HPDE6-E6E7 (cell line): Measurements from ENCODE around the gene RNF39.

Source experiments
- DNase-seq: peaks from one replicate; pipeline ENCODE4 v3.0.0; 2011; ENCODE audit warnings: missing footprints; ENCODE audit errors: extremely low spot score

The RNF39 gene

DNA sequence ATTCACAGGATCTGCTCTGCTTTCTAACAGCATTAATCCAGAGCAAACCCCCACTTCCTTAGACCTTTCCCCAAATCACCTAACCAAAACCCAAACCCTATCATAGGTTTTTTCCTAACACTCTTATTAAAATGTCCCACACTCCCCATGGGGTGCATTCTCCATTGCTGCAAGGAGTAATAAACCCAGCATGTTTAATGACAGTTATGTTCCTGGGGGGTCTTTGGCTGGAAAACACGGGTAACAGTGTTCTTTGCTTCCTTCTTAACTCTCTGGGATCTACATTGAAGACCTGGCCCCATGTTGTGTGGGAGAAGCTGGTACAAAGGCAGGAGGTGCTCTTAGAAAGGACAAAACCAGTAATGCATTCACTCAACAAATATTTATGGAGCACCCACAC, 21.3 kb upstream of the RNF39 start:
- no peak for DNase-seq

DNA sequence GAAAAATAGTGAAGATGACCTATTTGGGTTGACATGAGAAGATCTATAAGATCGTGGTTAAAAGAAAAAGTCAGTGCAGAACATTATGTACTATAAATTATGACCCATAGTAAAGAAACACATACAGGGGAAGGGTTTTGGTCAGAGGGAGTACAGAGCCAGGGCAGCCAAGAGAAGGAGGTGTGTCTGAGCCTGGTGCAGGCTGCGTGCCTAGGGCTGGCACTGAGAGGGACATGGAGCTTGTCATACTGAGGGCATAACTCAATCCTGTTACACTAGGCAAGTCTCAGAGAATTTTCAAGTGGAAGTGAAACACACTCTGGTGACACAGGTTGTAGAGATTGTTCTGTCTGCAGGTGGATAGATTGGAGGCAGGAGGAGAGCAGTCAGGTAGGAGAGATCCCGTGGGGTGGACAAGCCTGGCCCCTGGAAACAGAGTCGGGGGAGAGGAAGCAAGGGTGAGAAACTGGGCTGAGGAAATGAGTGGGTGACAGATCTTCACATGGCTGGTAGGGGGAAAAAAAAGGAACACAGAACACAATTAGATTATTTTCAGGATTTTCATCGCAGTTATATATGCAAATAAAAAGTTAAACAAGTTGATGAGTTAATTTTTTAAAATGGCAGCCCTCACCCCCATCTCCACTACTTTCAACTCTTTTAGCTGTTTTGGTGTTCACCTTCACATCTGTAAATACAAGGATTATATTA, 18.5 kb upstream of the RNF39 start:
- no peak for DNase-seq

DNA sequence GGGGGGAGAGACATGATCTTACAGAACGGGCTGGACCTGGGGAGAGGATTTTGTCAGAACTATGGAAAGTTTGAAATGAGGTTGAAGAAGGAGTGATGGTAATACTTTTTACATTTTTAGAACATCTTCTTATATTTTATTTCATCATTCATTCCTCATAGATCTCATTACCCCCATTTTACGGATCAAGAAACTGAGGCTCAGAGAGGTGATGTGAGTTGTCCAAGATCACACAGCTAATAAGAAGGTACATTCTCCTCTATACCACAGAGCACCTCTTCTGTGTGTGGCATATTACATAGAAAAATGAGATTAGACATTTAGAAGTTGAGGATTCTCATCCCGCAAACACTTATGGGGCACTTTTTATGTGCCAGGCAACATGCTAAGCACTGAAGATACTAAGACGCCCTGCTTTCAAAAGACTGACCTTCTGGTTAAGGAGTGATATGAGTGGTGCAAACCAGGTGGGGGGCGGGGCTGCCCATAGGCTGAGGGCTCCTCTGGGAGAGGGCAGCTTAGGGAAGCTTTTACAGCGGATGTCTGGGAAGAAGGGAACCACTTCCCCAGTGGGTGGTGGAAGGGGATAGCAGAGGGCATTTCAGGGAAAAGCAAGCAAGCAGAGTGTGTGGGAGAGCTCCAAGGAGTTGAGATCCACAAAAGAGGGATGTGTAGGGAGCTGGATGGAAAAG, 17.4 kb upstream of the RNF39 start:
- no peak for DNase-seq

DNA sequence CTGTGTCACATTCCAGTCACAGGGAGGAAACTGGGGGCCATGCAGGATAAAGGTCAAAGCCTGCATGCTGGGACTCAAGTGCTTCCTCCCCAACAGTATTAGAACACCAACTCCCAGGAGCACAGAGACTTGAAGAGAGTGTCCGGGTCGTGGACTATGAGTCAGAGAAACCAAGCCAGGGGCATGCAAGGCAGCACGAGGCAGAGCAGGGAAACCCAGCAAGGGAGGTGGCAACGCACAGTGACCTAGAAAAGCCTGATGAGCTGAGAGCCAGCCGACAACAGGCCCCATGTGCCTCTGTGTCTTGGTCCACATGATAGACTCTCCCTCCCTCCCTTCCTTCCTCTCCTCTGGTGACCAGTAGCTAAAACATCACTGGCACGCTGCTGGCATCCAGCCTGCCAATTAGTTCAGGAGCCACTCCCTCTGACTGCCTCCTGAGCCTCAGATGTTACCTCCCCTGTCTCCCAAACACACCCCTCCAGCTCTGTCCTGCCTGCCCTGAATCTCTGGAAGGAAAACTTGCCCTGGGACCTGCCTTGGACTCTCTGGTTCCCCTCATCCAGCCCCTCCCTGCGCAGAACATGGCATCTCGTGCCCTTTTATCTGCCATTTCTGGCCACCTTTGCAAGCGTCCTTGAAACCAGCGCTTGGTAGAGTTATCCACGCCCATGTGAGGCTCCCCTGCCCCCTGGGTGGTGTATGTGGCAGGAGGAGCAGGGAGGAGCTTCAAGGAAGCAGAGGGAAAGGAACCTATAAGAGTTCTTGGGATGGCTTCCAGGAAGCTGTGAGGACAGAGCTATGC, 16.2 kb upstream of the RNF39 start:
- peak; percentile 83 for DNase-seq

DNA sequence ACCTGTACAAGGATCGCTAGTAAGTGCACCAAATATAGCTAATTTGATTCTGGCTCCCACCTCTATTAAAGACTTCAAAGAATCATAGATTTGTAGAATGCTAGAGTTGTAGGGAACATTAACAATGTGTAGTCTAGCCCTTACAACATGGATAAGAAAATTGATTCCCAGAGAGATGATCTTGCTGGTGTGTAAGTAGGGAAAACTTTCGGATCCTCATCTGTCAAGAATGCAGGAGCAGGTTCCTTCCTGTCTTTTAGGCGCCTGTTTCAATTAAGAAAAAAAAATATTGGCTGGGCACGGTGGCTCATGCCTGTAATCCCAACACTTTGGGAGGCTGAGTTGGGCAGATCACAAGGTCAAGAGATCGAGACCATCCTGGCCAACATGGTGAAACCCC, 12.3 kb upstream of the RNF39 start:
- no peak for DNase-seq

DNA sequence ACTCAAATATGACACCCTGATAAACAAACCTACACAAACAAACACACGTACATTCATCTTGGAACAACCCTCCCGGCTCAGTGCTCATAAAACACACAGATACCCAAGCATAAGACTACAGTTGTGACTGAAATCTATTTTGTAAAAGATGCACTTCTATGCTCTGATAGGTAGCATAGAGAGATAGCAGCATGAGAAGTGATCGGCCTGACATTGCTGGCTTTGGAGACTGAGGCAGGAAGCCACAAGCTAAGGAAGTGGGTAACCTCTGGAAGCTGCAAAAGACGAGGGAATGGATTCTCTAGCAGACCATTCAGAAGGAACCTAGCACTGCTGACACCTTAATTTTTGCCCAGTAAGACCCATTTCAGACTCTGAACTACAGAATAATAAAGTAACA, 1.6 kb upstream of the RNF39 start:
- DNase-seq = no peak

DNA sequence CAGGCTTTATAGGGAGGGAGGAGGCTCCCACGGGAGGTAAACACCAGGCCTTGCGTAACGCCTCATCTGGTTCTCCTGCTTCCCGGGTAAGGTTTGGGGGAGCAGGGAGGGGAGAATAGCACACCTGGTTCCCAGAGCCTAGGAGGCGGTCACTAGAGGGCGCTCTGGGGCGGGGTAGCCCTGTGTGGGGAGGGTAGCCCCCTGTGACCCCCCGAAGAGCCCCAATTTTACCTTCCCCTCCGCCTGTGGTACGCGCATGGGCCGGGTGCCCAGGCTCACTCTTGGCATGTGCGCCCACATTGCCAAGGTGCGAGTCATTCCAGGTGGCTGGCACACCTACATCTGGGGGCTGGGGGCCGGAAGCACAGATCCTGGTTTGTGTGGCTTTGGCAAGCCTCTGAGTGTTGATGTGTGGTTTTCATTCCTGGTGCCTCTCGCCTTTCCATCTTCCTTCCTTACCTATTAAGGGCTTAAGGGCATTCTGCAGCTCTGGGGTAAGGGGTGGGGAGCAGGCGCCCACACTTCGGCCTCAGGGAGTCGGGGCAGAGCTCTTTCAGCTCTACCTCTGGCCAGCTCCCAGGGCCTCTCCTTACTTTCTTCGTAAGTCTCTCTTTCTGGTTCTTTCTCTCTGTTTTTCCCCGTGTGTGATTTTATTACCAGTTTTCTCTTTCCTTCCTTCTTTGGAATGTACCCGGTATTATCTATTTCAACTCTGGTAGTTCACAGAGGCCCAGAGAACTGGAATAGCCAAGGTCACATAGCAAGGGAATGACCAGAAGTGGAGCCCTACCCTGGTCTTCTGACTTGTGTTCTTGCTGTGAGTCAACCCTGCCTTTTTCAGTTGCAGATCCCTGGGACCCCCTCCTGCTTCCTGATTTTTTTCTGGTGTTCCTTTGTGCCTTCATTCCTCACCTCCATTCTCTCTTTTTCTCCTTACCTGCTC, 492 bp upstream of the RNF39 start:
- peak; percentile 79 for DNase-seq

DNA sequence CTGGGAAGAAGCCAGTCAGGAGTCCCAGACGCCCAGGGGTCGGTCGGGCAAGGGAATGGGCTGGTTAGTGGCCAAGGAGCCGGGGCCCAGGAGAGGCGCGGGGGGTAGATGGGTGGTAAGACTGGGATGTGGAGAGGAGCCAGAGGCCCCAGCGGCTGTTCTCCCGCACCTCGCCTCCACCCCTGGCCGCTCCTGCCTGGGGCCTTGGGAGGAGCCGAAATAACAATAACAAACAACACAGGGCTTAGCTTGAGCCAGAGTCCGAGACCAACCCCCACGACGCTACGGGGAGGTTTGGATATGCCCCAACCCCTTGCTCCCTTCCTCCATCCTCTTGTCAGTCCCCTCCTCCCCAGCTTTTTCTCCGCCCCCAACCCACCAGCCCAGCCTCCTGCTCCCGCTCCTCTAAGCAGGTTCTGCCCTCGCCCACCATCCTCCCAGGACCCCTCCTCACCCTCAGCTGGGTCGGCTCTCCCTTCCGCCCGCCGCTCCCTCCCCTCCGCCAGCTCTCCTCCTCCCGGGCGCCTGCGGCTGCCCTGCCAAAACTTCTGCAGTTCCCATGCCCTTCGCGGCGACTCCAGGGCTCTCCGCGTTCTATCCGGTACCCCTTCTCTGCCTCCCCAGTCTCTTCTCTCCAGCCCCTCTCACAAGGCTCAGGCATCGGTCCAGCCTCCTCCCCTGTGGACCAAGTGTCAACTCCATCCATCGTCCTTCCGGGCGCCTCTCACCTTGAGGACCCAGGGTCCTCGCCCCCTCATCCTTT, 1.1 kb downstream of the RNF39 start:
- DNase-seq = no peak

DNA sequence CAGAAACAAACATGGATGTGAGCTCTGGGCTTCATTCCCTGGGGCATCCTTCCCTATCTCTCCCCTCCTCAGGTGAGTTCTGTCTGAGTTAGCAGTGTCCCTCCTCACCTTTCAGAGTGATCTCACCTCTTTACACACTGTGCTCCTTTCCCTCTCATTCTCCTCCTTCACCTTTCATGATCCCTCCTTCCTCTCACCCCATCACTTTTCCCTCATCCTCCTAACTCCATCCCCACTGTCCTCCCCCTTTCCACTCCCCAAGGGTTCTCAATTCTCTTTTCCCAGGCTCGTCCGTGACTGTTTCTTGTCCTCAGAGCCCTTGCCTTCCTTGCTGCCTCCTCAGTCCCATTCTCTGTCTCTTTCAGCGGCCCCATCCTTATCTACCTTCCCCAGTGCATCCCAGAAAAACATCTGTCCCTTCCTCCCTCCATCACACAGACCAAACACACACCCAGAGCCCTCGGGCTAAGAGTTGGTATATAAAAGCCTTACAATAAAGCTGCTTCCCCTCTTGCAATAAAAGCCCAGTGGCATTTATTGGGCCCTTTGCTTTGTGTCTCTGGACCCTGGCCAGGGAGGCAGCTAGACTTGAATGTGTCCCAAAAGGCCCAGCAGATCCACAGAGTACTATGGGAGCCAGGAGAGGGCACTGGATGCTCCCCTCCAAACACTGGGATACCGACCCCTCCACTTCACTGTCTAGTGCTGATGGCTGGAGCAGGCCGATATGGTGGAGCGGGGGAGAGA, 1.9 kb downstream of the RNF39 start:
- no peak for DNase-seq

DNA sequence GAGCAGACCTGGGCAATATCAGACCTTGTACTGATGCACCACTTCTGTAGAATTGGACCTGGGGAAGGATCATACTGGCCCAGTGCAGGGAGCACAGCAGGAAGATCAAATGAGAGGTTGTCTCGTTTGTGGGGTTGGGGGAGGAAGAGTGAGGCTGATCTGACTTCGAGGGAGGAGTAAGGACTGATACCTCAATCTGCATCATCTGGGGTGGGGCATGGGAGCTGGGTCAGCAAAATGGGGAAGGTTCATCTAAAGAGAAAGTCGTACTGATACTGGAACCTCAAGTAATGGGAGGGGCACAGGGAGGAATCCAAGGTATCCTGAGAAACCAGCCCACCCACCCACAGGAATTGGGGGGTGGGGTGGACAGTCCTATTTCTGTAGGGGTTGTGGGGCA, 3.7 kb downstream of the RNF39 start:
- DNase-seq = no peak

DNA sequence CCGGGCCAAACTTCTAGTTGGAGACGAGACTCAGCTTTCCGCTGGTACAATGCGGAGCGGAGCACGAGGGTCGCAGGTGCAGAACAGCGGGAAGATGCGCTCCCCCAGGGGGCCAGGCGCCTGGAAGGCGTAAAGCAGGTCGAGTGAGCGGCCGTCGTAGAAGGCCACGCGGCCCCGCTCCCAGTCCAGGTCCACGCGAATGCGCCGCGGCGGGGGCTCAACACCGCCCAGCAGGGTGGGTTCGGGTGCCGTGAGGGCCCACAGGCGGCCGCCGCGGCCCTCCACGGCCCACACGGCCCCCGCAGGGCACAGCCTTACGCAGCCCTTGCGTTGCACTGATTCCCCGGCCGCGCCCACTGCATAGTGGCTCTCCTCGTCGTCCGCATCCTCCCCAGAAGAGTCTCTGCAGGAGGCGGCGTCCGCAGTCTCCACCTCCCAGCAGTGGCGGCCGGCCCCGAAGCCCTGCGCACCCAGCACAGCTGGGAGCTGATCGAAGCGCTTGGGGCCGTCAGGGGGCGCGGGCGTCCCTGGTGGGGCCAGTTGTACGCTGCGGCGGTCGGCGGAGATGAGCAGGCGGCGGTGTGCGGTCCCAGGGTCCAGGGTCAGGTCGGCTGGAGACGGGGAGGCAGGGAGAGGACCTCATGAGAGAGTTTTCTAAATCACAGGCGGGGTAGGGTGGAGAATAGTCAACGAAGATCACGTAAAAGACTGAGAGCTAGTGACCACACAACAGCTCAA, 4.3 kb downstream of the RNF39 start:
- DNase-seq = no peak

DNA sequence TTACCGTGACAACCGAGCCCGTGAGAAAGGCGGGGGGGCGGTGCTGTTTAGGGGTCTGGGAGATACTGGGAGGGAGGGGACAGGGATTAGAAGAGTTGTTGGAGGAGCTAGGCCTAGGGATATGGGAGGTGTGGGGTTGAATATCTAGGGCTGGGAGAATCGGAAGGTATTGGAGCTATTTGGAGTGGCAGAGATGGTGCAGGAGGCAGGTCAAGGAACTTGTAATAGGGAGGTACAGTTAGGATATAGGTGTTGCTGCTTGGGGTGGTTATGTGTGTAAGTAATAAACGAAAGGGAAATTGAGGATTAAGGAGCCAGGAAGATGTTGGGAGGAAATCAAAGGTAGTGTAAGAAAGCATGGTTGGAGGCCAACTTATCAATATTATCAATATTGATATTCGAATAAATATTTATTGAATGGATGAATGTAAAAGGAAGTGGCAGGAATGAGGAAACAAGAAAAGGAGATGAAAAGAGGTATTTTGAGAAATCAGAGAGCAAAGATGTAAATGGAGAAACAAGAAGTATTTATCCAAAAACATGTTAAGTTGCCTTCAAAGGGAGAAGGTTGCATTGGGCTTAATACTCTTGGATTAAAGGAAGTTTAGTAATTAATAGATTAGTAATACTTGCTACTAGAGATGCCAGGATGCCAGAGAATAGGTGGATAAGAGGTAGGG, 8.0 kb downstream of the RNF39 start:
- no peak for DNase-seq

DNA sequence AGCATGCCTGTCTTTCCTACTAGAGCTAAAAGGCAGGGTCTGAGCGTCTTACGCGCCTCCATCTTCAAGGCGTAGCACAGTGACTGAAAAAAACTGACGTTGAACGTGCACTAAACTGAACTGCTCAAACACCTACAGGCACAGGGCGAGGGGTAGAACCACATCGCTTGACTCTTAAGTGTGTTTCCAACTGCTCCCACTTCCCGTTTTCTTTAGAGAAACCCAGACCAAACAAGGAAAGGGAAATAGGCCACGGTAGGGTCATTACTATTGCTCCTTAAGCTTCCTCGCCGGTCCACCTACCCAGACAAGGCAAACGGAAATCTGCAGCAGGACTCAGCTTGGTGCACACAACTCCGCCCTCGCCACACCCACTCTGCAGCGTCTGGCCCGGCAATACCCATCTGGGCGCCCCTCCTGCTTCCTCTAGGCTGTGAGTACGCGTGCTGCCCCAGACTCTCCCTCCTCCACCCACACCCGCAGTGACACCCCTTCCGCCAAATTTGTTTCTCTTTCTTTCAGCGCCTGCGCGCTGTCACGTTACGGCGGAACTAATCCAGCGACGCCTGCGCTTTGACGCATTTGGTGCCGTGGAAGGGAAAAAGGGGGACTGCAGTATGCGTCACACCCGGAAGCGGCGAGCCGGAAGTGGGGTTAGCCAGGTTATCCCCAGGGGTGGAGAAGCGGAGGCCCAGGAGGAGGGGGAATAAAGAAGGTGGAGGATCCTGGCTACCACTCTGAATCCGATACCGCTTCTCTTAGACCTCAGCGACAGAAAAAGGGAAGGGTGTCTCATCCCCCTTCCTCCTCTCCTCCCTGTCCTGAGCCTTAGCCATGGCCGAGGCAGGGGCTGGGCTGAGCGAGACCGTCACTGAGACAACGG, 8.8 kb downstream of the RNF39 start, which contains the start of gene PPP1R11:
Gene PPP1R11 (plus strand): TSS at position 622 of the 883 bp plus-strand sequence. CDS start 213 bp downstream, at position 835.
- DNase-seq = peak; percentile 95

DNA sequence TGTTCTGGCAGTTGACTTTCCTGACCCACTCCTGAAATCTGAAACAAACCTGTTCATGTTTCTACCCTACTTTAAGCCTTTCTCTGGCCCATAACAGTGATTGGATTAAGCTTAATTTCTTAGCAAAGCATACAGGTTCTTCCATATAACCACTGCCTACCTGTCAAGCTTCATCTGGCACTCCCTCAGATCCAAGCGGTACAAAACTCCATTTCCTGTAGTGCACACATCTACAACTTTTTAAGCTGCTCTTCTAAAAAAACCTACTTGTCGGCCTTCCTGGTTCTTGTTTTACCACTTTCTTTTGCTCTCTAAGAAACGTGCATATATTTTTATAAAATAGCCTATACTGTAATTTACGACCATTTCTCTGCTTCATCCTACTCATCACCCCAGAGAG, 9.5 kb downstream of the RNF39 start:
- DNase-seq = no peak

DNA sequence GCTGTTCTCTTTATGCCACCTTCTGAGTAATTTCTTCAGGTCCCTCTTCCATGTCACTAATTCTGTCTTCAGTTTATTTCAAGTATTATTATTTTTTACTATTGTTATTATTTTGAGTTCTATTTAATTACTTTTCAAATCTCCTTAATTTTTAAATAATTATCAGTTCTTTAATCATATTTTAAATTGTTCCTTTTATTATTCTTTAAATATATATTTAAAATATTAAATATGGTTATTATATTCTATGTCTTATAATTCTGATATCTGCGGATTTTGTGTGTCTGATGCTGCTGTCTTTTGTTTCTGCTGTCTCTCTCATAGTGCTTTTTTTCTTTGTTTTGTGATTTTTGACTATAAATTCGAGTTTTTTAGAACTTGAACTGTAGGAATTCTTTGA, 12.3 kb downstream of the RNF39 start:
- DNase-seq = no peak

DNA sequence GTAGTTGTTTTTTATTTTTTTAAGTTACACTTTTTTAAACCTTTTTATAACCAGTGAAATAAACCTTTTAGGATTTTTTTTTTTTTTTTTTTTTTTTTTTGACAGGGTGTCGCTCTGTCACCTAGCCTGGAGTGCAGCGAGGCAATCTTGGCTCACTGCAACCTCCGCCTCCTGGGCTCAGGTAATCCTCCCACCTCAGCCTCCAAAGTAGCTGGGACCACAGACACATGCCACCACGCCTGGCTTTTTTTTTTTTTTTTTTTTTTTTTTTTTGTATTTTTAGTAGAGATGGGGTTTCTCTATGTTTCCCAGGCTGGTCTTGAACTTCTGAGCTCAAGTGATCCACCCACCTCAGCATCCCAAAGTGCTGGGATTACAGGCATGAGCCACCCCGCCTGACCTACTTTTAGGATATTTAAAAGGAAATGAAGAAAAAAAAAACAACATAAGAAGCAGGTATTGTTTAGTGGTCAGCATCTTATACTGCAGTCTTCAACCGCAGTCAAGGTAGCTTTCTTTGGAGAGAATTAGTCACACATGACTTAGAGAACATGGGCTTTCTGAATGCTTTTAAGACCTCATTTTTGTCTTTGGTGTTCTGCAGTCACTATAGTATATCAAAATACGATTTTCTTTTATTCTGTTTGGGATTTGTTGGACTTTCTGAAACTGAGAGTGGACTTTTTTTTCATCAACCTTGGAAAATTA, 12.9 kb downstream of the RNF39 start:
- no peak for DNase-seq

DNA sequence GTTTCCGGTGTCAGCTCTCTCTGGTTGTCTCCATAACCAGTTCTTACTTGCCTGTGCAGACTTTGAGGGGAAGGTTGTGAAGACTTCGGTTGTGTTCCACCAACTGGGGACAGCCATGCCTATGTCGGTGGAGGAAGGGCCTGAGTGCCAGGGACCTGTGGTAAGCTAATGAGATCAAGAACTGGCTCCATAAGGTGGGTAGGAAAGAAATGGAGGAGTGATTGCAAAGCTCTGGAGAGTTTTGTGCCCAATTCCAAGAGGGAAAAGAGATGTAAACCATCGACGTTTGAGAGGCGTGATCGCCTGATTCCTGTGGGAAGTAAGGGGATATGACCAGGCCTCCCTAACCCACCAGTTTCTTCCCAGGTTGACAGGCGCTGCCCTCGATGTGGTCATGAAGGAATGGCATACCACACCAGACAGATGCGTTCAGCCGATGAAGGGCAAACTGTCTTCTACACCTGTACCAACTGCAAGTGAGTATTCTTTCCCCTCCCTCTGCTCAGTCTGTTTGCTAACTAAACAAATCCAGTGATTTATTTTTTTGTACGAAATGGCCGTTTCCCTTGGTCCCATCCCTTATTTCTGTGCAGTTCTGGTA, 13.6 kb downstream of the RNF39 start:
- no peak for DNase-seq
